ENCODE data around the gene ANKS1B.

The ANKS1B gene

DNA sequence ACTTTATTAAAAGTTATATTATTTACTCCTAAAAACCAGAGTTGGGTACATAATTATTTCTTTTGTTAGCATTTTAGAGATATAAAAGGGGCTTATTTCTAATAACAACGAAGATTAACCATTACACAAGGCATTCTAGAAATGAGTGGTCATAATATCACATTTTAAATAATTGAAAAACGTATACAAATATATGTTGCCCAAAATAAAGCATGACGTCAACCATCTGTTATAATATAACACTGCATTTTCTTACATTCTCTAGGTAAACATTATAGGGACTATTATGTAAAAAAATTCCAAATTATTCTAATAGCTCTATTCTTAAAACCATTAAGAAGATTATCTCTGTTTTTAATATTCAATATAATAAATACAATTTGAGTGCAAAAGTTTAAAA lies 792.2 kb downstream of the ANKS1B start:
- TF ChIP-seq GATA3 (IDR thresholded peaks at IDR 0.05; ENCODE audit: low read depth, low read length) (no peak), GATA2 (IDR thresholded peaks at IDR 0.05; ENCODE audit: low read depth, low read length) (no peak)

DNA sequence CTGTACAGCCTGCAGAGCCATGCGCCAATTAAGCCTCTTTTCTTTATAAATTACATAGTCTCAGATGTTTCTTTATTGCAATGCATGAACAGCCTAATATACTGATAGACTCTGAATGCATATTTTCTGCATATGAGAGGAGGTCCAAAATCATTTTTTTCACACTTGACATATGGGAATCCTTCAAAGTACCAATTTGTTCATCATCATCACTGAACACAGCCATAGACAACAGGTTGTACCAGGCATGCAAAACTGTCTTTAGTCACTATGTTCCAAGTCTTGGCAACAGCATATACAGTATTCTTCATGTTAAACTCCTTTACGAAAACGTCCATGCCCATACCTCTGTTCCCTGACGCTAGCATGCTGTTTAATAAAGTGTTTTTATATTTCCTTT lies 807.9 kb downstream of the ANKS1B start:
- TF ChIP-seq GATA3 (IDR thresholded peaks at IDR 0.05; ENCODE audit: low read depth, low read length) = no peak
- no peak for TF ChIP-seq GATA2 (IDR thresholded peaks at IDR 0.05; ENCODE audit: low read depth, low read length)

DNA sequence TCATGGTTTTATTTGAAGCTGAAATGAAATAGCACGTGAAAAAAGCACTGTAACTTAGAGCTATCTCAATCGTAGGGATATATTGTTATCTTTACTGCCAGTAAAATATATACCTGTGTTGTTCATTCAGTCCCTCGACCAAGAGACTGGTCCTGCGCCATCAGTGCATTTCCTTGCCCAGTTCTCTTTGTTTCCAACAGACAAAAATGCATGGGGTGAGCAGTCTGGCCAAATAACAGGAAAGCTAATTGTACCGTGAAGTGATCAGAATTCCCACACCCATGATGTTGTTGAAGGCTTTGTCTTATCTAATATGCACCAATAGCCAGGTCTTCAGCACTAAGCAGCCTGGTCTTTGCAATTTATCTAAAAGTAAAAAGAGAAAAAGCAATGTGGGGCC lies 814.3 kb downstream of the ANKS1B start:
- TF ChIP-seq GATA2 (IDR thresholded peaks at IDR 0.05; ENCODE audit: low read depth, low read length) (no peak), GATA3 (IDR thresholded peaks at IDR 0.05; ENCODE audit: low read depth, low read length) (no peak)

DNA sequence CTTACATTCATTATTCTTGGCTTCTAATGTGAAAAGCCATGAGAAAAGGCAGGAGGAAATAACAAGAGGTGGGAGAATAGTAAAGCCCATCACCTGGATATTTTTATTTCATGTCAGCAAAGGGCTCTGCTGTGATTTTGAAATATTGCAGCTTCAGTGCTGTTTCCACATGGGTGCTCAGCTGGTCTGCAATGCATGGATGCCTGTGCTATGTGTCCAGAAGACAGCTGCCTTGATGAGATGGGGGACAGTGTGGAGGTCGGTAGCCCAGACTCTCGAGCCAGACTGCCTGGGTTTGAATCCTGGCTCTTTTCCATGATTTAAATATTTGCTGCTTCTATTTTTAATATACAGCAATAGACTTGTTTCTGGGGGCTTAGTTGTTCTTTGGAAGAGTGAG lies 814.7 kb downstream of the ANKS1B start:
- TF ChIP-seq GATA2 (IDR thresholded peaks at IDR 0.05; ENCODE audit: low read depth, low read length) (no peak), GATA3 (IDR thresholded peaks at IDR 0.05; ENCODE audit: low read depth, low read length) (no peak)

DNA sequence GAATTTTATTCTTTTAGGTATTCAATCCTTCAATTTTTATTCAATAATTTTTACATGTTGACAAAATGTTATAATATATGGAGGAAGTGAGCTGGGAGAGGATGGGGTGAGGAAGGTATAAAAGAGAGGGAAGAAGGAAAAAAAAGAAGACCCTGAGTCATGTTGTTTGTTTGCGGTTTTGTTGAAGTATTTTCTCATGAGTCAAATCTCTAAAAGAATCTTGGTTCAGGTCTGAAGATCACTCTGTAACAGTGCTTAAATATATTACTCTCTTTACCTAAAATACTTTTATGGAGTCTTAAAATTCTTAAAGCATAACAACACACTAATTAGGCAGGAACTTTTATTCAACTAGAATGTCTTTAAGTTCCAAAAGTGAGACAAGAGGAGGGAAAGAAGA lies 826.8 kb downstream of the ANKS1B start:
- no peak for TF ChIP-seq GATA3 (IDR thresholded peaks at IDR 0.05; ENCODE audit: low read depth, low read length)

DNA sequence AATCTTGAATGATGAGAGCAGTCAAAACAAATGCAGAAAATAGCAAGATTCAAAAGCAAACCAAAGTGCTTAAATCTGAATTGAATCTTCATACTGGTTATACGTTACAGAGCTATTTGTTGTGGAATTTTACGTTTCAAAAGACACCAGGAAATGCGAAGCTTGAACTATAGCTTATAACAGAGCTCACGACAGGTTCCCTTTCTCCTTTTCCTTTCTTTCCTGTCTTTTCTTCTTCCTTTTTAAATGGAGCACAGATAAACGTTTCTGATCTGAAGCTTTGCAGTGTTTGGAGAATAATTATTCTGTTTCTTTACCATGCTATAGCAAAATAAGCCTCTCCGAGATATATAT lies 829.8 kb downstream of the ANKS1B start:
- TF ChIP-seq GATA3 (IDR thresholded peaks at IDR 0.05; ENCODE audit: low read depth, low read length) (no peak), GATA2 (IDR thresholded peaks at IDR 0.05; ENCODE audit: low read depth, low read length) (no peak)

DNA sequence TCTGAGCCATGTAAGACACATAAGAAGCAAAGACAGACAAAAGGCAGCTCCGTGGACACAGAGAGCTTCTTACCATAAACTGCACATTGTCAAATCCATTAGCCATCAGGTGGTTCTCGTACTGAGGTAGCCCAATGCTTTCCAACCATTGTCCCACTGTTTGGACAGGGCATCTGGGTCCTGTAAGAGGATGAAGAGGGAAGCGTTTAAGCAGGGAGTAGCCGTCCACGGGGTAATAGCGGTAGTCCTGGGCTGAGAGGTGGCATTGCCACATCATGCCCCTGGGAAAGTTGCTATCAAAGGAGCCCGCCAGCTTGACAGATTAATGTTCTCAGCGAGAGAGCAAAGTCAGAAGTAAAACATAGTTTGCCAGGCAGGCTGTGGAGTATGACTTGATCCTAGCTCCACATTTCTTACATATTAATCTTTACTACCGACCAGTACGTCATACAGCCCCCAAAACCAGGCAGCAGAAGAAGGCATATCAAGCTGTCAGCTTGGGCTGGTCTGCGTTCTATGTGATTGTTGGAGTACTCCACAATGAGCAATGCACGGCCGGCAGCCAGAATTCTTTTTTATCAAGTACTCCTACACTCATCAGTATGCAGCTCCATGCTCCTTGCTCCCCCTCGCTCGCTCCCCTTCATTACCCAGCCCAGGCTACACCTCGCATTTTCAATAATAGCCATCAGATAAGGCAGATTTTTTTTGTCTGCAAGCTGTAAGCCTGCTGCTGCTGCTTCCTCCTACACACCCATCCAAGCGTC lies 830.3 kb downstream of the ANKS1B start:
- TF ChIP-seq GATA2 (IDR thresholded peaks at IDR 0.05; ENCODE audit: low read depth, low read length) = peak; percentile 50
- no peak for TF ChIP-seq GATA3 (IDR thresholded peaks at IDR 0.05; ENCODE audit: low read depth, low read length)

DNA sequence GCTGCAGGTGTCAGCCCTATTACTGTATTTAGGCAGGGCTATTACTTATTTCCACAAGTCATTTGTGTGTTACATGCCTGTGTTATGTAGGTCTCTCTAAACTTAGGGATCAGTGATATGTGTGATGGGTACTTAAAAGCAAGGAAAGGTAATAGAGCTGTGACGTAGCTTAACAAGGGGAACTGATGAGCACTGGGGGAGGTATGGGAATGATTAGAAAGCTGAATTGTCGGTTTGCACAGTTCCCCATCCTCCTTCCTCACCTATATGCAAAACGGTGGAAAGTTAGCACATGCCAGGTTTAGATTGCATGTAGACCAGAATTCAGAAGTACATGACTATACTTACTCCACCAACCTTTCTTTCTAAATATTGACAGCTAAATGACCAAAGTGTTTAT lies 831.4 kb downstream of the ANKS1B start:
- TF ChIP-seq GATA2 (IDR thresholded peaks at IDR 0.05; ENCODE audit: low read depth, low read length) = no peak
- no peak for TF ChIP-seq GATA3 (IDR thresholded peaks at IDR 0.05; ENCODE audit: low read depth, low read length)

DNA sequence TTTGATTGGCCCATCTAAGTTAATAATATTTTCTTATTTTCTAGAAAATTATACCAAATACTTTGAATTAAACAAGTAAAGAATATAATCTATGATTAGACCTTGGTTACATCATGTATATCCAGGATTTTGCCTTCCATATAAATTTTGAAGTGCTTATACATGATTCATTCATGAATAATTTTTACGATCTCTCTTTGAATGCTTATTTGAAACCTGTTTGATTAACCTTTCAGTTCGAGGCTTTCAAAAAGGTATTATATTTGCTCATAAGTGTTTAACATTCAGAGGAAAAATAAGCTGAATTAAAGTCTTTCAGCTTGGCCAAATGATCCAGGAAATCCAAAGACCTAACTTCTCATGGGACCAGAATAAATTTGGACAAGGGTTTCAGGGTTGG lies 832.4 kb downstream of the ANKS1B start:
- TF ChIP-seq GATA3 (IDR thresholded peaks at IDR 0.05; ENCODE audit: low read depth, low read length) (no peak), GATA2 (IDR thresholded peaks at IDR 0.05; ENCODE audit: low read depth, low read length) (no peak)

DNA sequence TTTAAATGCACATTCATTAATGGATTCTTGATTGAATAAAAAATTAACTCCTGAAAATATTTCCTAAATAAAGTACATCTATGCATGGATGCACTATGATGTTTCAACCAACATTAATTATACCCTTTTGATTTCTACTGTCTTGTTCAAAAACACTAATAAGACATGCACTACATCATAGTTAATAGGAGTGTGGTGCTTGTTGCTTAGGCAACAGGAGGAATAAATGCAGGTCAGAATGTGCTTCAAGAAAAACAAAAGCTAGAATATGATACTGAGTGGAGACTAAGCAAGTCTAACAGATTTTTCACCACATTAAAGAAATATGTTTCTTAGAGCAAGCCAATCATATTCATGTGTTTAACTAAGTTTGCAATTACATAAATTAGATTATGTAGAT lies 833.0 kb downstream of the ANKS1B start:
- TF ChIP-seq GATA3 (IDR thresholded peaks at IDR 0.05; ENCODE audit: low read depth, low read length) (no peak), GATA2 (IDR thresholded peaks at IDR 0.05; ENCODE audit: low read depth, low read length) (no peak)

DNA sequence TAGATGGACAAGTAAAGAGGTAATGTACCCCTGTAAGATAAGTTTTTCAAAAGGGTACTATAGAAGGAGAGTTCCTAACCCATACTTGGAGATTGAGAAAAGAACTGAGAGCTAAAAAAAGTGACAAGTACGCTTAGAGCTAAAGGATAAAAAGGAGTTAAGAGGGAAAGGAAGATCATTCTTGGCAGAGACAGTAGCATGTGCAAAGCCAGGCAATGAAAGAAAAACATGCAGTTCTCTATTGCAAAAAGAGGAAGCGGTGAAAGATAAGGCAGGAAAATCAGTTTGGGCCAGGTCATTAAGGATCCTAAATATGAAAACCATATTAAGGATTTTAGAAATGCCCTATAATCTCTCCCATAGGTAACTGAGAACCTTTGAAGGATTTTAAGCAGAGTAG lies 837.6 kb downstream of the ANKS1B start:
- no peak for TF ChIP-seq GATA2 (IDR thresholded peaks at IDR 0.05; ENCODE audit: low read depth, low read length)
- TF ChIP-seq GATA3 (IDR thresholded peaks at IDR 0.05; ENCODE audit: low read depth, low read length) = no peak

DNA sequence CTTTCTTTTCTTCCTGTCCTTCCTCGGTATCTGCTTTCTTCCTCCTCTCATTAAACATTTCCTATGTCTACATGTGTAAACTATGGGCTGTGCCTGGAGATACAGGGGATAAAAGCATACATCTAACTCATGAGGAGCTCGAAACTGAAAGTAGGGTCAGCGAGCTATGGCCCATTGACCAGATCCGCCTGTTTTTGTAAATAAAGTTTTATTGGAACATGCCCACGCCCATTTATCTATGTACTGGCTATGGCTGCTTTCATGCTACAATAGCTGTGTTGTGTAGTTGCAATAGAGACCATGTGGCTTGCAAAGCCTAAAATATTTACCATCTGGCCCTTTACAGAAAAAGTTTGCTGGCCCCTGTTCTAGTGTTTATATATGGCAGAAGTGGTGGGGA lies 838.0 kb downstream of the ANKS1B start:
- no peak for TF ChIP-seq GATA2 (IDR thresholded peaks at IDR 0.05; ENCODE audit: low read depth, low read length)
- TF ChIP-seq GATA3 (IDR thresholded peaks at IDR 0.05; ENCODE audit: low read depth, low read length) = no peak

DNA sequence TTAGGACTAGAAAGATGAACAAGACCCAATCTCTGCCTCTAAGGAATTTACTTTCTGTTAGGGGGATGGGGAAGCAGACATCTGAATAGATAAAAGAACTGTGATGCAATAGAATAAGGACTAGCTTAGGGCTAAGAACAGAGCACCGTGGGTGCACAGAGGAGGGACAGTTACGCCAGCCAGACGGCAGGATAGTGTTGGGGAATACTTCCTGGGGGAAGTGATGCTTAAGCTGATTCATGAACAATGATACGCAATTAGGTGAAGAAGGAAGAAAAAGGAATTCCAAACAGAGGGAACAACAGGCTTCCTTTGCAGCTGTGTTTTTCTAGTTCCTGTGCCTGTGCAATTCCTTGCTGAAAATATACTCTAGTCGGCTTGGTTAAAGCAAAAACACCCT lies 838.6 kb downstream of the ANKS1B start:
- TF ChIP-seq GATA2 (IDR thresholded peaks at IDR 0.05; ENCODE audit: low read depth, low read length) (no peak), GATA3 (IDR thresholded peaks at IDR 0.05; ENCODE audit: low read depth, low read length) (no peak)

DNA sequence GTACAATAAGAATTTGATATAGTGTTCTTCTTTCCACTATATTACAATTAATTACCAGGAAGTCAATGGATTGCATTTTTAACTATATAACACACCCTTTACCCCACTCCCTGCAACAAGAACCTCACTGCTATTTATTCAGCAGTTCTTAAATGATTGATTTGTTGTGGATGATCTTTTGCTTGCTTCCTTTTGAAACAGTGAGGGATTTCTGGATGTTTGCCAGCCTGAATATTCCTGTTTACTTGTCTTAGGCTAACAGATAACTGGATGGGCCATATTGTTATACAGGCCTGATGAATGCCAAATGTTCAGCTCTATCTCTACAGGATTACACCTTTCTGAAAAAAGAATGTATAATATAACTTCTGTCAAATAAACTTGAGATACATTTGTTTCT lies 842.1 kb downstream of the ANKS1B start:
- no peak for TF ChIP-seq GATA3 (IDR thresholded peaks at IDR 0.05; ENCODE audit: low read depth, low read length)
- TF ChIP-seq GATA2 (IDR thresholded peaks at IDR 0.05; ENCODE audit: low read depth, low read length) = no peak

DNA sequence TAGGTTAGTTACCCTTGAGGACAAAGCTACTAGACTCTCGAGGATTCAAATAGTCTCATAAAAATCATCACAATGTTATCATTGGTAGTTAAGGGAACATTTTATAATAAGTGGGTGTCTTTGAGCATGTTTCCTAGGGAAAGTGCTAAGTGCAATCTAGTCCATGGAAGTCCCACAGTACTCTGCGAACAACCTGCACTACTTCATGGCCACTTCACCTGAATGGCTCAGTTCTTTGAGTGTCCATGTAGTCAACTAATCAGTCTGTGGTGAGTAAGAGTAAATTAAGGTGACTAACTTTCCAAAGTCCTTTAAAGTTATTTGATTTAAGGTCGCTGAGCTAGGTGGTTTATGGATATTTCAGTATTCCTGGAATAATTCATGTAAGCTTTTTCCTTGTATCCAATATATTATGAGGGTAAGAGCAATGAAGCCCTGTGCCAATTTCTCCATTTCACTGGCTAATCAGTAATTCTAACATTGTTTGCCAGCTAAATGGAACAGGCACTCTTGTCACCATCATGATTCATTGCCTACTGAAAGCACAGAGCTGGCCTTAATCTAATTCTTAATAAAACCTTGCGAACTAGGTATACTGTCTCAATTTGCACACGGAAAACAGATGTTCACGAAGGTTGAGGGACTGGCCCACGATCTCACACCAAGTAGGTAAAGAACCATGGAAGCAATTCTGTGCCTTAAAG lies 844.6 kb downstream of the ANKS1B start:
- TF ChIP-seq GATA2 (IDR thresholded peaks at IDR 0.05; ENCODE audit: low read depth, low read length) = no peak
- no peak for TF ChIP-seq GATA3 (IDR thresholded peaks at IDR 0.05; ENCODE audit: low read depth, low read length)

Data from SH-SY5Y (cell line).